Liver (tissue), 3 donors: ENCODE data around the gene CDS1.
"Not testable (repeated sequence)": the region's sequence is repeated elsewhere in the genome, so short reads cannot be mapped to it uniquely, and the experiment has no call there.

Experiments used
- CTCF ChIP-seq: fragments of 150-350 bp; IDR thresholded peaks from 2 replicates; pipeline ENCODE4 v1.5.1; 2017; ENCODE audit warnings: improper control_type of control experiment, low read depth, low read length; ENCODE audit not compliant: missing input control
- MAX ChIP-seq: IDR thresholded peaks from 2 replicates; pipeline ENCODE4 v1.6.1; 2016; ENCODE audit warnings: antibody characterized with exemption
- NR2F2 ChIP-seq: IDR thresholded peaks from 2 replicates; pipeline ENCODE4 v1.6.1; 2016; ENCODE audit warnings: antibody characterized with exemption
- RAD21 ChIP-seq, 2 donors: IDR thresholded peaks; 2 replicates each; pipeline ENCODE4 v1.6.1; 2016; ENCODE audit warnings: antibody characterized with exemption in 2 of 2, mild to moderate bottlenecking in 2 of 2
- REST ChIP-seq: IDR thresholded peaks from 2 replicates; pipeline ENCODE4 v1.6.1; 2016; ENCODE audit warnings: antibody characterized with exemption, mild to moderate bottlenecking
- ZBTB33 ChIP-seq: IDR thresholded peaks from 2 replicates; pipeline ENCODE4 v1.6.1; 2016; ENCODE audit warnings: antibody characterized with exemption
- donor health status: healthy.
- donor health status: healthy.

- not testable (repeated sequence) for TF ChIP-seq CTCF; NR2F2; RAD21 (IDR thresholded peaks at IDR 0.05); REST; ZBTB33; MAX
Measured at GRCh38 chr4:84682661-84683060, 99.7 kb downstream of the CDS1 start.
